Measurements from ENCODE around the gene CHAC1.

The CHAC1 gene

DNA sequence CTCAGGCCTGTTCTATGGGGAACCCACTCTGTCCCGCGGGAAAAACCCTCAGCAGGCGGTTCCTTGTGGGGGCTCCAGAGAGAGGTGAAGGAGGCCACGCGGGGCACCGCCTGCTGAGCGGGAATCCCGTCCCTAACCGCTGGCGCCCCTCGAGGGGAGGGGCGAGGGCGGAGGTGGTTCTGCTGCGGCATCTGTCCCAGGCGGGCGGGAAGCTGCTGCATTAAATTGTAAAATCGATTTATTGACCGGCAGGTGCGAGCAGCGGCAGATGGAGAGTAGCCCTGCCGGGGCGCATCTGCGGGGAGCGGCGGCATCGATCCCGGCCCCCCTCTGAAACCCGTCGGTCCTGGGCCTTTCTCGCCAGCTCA lies 27.8 kb upstream of the CHAC1 start:
- no peak for DNase-seq

- no peak for DNase-seq
Observed at GRCh38 chr15:40925863-40926658, 27.2 kb upstream of the CHAC1 start.

- no peak for DNase-seq
Observed at GRCh38 chr15:40926659-40927494, 26.4 kb upstream of the CHAC1 start.

- DNase-seq: no peak
Observed at GRCh38 chr15:40927495-40927872, 25.8 kb upstream of the CHAC1 start.

- DNase-seq: no peak
Observed at GRCh38 chr15:40927873-40928806, 25.1 kb upstream of the CHAC1 start.

- DNase-seq: no peak
Observed at GRCh38 chr15:40928821-40929659, 24.2 kb upstream of the CHAC1 start, which contains the start of gene DLL4. DLL4 (plus strand) TSS chr15:40929340; CDS start chr15:40929669, 329 bp downstream.

DNA sequence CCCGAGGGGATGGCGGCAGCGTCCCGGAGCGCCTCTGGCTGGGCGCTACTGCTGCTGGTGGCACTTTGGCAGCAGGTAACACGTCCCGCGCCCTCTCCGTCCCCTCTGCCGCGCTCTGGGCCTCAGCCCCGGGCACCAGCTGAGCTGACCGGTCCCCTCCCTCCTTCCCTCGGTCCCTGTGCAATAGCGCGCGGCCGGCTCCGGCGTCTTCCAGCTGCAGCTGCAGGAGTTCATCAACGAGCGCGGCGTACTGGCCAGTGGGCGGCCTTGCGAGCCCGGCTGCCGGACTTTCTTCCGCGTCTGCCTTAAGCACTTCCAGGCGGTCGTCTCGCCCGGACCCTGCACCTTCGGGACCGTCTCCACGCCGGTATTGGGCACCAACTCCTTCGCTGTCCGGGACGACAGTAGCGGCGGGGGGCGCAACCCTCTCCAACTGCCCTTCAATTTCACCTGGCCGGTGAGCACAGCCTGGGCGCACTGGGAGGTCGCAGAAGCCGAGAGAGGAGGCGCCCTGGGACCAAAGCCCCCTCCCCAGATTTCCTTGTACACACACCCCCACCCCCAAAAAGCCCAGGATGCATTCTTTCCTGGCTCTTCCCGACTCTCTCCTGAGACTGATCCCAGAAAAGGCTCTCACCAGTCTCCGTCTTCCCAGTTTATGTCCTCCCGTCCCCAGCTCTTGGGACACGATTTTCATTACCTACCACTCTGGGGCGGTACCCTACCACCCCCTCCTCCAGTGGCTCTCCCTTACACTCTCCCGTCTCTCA lies 23.4 kb upstream of the CHAC1 start:
- DNase-seq: no peak

DNA sequence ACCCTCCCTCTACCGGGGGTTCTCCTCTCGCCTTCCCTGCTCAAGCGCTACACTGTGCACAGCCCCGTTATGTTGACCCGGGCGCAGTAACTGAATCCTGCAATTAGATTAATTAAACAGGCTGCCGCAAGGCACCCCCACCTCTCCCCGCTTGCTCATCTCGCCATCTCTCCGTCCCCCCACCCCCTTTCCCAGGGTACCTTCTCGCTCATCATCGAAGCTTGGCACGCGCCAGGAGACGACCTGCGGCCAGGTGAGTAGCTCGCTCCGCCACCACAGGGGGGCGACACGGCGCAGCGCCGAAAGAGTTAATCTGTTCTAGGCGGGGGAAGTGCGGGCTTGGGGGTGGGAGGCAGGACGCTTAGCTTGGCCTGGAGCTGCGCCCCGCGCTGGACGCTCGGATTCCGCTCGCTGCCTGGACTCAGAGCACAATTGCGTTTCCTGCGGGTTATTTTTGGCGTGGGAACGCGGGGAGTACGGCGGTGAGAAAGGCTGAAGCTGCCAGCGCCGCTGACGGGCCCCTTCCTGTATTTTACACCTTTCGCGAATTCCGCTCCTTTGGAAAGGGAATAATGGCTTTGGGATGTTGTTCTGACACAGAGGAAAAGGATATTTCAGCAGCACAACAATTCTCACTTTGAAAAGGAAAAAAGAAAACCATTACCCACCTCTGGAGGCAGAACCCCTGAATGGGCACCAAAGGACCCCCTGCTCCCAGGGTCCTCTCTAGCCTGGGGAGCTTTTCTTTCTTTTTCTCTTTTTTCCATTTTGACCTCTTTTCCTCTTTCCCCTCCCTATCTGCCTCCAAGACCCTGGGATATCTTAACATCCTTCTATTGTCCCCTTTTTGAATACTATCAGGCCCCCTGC lies 22.6 kb upstream of the CHAC1 start:
- peak in 2 of 4 experiments; percentile 19 to 24 for DNase-seq

DNA sequence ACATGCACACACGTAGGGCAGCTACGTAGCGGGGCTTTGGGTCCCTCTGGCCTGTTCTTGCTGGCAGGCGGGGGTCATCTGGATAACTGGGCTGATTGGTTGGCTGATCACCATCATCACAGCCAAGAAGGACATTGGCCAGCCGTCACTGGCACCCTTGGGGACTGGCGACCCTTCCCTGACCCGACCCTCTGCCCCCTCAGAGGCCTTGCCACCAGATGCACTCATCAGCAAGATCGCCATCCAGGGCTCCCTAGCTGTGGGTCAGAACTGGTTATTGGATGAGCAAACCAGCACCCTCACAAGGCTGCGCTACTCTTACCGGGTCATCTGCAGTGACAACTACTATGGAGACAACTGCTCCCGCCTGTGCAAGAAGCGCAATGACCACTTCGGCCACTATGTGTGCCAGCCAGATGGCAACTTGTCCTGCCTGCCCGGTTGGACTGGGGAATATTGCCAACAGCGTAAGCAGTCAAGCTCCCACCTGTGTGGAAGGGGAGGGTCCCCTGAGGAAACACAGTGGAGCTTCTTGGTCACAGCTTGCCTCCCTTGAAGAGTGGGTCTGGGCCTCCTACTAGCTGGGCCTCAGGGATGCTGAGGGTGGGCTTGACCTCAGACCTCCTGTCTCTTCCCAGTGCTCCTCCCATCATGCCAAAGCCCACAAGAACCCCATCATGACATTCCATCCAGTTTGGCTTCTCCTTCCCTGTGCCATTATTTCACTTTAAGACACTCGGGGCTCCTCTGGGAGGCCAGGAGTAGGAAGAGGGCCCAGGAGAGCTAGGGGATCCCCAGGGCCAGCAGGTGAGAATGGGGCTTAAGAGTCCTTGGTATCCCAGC lies 21.8 kb upstream of the CHAC1 start:
- no peak for DNase-seq

DNA sequence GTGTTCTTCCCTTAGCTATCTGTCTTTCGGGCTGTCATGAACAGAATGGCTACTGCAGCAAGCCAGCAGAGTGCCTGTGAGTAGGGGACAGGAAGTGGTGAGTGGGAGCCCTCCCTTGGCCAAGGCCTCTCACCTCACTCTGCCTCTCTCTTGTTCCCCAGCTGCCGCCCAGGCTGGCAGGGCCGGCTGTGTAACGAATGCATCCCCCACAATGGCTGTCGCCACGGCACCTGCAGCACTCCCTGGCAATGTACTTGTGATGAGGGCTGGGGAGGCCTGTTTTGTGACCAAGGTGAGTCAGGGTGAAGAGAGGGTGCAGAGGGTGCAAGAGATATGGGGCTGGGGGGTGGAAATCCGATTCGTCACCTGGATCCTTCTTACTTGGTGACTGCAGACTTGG lies 21.1 kb upstream of the CHAC1 start:
- no peak for DNase-seq

- no peak for DNase-seq
Observed at GRCh38 chr15:40932649-40933516, 20.4 kb upstream of the CHAC1 start.

GRCh38 chr15:40933517-40933902 lies 19.8 kb upstream of the CHAC1 start:
- no peak for DNase-seq

DNA sequence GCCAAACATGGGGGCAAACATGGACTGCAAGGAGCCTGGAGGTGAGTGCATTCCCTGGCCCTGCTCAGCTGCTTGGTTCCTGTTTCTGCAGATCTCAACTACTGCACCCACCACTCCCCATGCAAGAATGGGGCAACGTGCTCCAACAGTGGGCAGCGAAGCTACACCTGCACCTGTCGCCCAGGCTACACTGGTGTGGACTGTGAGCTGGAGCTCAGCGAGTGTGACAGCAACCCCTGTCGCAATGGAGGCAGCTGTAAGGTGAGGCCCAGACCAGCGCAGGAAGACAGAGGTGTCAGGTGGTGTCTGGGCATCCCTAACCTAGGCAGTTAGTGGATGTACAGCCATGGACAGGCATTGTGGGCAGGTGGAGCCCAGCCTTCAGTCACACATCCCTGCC lies 18.8 kb upstream of the CHAC1 start:
- no peak for DNase-seq

DNA sequence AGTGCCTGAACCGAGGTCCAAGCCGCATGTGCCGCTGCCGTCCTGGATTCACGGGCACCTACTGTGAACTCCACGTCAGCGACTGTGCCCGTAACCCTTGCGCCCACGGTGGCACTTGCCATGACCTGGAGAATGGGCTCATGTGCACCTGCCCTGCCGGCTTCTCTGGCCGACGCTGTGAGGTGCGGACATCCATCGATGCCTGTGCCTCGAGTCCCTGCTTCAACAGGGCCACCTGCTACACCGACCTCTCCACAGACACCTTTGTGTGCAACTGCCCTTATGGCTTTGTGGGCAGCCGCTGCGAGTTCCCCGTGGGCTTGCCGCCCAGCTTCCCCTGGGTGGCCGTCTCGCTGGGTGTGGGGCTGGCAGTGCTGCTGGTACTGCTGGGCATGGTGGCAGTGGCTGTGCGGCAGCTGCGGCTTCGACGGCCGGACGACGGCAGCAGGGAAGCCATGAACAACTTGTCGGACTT lies 17.0 kb upstream of the CHAC1 start:
- no peak for DNase-seq

DNA sequence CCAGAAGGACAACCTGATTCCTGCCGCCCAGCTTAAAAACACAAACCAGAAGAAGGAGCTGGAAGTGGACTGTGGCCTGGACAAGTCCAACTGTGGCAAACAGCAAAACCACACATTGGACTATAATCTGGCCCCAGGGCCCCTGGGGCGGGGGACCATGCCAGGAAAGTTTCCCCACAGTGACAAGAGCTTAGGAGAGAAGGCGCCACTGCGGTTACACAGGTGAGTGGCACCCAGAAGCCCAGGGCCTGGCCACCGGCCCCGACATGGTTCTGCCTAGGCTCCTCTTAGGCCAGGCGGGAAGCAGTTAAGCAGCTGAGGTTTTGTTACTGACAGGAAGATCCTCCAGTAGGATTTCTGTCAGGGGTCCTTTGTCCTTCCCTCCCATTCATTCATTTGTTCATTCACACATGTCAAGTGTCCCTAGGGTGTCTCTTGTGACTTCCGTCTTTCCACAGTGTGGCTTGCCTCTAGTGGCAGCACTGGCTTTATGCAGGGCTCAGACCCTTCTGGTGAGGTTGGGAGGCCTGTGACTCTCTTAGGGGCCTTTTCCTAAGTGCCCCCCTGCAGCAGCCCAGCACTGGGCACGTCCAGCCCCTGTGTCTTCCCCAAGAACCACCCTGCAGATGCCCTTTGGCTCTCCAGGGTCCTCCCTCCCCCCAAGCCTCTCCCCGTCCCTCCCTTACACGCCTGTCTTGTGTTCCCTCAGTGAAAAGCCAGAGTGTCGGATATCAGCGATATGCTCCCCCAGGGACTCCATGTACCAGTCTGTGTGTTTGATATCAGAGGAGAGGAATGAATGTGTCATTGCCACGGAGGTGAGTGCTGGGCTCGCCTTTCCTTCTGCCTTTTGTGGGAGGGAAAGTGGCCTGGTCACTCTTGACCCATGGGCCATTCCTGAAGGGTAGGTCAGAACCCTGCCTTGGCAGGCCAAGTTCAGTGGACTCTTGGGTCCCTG lies 16.3 kb upstream of the CHAC1 start:
- no peak for DNase-seq

DNA sequence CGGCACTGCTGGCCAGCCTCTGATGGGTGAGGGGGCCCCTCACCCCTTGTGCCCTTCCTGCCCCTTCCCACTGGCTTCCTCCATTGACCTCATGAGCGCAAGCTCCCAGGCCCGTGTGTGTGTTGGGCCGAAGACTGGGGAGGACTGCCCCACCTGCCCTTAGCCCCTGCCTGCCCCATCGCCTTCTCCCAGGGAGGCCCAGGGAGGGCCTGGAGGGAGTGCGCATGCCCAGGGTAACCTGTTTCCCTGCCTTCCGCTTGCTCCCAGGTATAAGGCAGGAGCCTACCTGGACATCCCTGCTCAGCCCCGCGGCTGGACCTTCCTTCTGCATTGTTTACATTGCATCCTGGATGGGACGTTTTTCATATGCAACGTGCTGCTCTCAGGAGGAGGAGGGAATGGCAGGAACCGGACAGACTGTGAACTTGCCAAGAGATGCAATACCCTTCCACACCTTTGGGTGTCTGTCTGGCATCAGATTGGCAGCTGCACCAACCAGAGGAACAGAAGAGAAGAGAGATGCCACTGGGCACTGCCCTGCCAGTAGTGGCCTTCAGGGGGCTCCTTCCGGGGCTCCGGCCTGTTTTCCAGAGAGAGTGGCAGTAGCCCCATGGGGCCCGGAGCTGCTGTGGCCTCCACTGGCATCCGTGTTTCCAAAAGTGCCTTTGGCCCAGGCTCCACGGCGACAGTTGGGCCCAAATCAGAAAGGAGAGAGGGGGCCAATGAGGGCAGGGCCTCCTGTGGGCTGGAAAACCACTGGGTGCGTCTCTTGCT lies 15.3 kb upstream of the CHAC1 start:
- no peak for DNase-seq
